ENCODE data around the gene DRC3.

DRC3 gene

GRCh38 chr17:18056214-18056613 is 83.6 kb downstream of the DRC3 start:
- DNase-seq (ENCODE audit: low read depth) = no peak

DNA sequence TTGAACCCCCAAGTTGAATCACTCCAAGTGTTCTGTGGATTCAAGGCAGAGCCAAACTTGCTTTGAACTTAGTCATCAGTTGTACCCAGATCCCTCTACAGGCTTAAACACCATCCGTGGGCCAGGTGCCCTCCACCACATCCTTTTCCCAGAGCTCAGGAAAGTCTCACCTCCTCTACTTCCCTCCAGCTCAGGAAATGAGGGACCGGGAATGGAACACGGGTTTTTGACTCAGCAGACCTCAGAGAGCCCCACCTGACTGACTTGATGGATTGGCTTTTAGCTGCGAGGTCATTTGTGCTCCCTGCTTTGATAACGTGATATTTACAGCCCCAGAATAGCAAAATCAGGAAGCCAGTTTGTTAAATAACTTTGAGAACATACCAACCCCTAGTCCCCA is 86.6 kb downstream of the DRC3 start:
- no peak for DNase-seq (ENCODE audit: low read depth)

DNA sequence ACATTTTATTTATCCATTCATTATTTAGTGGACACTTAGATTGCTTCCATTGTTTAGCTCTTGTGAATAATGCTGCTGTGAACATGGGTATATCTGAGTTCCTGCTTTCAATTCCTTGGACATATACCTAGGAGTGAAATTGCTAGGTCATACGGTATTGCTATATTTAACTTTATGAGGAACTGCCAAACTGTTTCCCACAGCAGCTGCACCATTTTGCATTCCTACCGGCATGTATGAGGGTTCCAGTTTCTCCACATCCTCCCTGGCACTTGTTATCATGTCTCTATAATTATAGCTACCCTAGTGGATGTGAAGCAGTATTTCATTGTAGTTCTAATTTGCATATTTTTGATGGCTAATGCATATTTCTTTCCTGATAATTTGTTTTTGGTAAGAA is 91.4 kb downstream of the DRC3 start:
- no peak for DNase-seq (ENCODE audit: low read depth)

- DNase-seq (ENCODE audit: low read depth) = no peak
These were observed 92.9 kb downstream of the DRC3 start for GRCh38 chr17:18065546-18065945.
